Activated T-helper 1 cell treated with Interleukin-2 at 50 U/mL for 16 hours (primary cell): Measurements from ENCODE around the gene CEP112.

Source experiments
- DNase-seq: peaks from one replicate; pipeline ENCODE4 v3.0.0-alpha.2; 2020; ENCODE audit warnings: low read depth

CEP112 gene

GRCh38 chr17:65593855-65594845 is 597.8 kb downstream of the CEP112 start:
- DNase-seq = no peak

GRCh38 chr17:65593092-65593854 is 598.7 kb downstream of the CEP112 start:
- no peak for DNase-seq

GRCh38 chr17:65592125-65592965 is 599.6 kb downstream of the CEP112 start:
- DNase-seq = no peak

- DNase-seq = no peak
These were observed 602.6 kb downstream of the CEP112 start for GRCh38 chr17:65589321-65589720.

GRCh38 chr17:65588181-65588808 is 603.6 kb downstream of the CEP112 start:
- DNase-seq = no peak

GRCh38 chr17:65587534-65588180 is 604.3 kb downstream of the CEP112 start:
- DNase-seq = no peak

GRCh38 chr17:65586899-65587298 is 605.0 kb downstream of the CEP112 start:
- no peak for DNase-seq
